ENCODE data around the gene RAB20.
"Not testable (repeated sequence)": the region's sequence is repeated elsewhere in the genome, so short reads cannot be mapped to it uniquely, and the experiment has no call there.

Gene RAB20

GRCh38 chr13:110575322-110576069 is 14.0 kb upstream of the RAB20 start:
- DNase-seq: no peak

- no peak for DNase-seq
These were observed 12.6 kb upstream of the RAB20 start for GRCh38 chr13:110574161-110574560.

GRCh38 chr13:110572778-110573118 is 11.2 kb upstream of the RAB20 start:
- no peak for DNase-seq

GRCh38 chr13:110571896-110572777 is 10.6 kb upstream of the RAB20 start:
- no peak for DNase-seq

GRCh38 chr13:110570886-110571285 is 9.4 kb upstream of the RAB20 start:
- no peak for DNase-seq

- DNase-seq: not testable (repeated sequence)
These were observed 8.4 kb upstream of the RAB20 start for GRCh38 chr13:110569962-110570361.

DNA sequence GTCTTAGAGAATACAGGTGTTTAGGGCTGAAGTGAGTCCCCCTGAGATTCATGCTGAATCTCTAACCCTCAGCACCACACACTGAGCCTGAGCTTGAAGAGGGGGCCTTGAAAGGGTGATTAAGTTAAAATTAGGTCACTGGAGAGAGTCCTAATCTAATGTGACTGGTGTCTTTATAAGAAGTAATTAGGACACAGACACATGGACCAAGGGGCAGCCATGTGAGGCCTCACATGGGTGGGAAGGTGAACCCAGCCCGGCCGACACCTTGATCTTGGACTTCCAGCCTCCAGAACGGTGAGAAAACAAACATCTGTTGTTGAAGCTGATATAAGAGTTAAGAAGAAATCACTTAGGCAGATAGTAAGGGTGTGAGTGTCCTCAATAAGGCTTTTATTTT is 7.1 kb upstream of the RAB20 start:
- DNase-seq: no peak

DNA sequence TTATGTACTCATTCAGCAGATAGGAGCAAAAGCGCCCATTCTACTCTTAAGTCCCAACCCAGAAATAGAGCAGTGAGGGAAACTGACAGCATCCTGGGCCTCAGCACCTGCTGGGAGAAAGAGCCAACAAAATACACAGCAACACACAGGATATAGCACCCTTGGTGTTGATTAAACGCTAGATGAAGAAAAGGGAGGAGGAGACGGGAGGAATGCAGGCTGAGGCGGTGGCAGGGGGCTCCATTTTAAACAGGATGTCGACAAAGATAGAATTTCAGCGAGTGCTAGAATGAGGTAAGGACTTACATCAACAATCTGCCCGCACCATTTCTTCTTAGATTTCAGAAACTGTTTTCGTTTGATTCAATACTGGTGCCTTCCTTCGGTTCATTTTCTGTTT is 4.6 kb upstream of the RAB20 start:
- DNase-seq: no peak

DNA sequence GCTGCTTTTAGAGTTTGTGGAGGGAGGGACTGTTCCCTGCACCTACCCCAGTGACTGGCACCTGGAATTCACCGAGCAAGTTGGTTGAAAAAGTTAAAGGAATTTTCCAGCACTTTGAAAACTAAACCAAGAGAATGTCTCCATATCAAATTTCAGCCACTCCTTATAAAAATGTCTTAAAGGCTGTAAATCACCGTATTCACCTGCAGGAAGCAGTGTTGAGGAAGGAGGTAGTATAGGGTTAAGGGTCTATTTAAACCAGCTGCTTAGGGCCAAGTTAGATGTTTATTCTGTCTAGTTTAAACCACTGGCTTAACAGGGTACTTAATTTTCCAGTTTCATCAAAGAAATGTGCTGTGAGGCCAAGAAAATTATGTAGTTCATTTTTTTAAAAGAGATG is 3.8 kb upstream of the RAB20 start:
- DNase-seq: no peak

- no peak for DNase-seq
These were observed 3.0 kb upstream of the RAB20 start for GRCh38 chr13:110564472-110564985.

DNA sequence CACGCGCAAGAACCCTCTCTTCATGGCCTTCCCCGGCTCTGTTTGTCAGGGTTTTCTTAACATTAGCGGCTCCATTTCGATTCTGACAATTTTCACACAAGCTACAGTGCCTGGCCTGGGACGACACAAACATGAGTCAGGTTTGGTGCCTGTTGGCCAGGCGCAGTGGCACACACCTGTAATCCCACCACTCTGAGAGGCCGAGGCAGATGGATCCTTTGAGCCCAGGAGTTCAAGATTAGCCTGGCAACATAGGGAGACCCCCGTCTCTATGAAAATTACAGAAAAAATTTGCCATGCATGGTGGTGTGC is 1.9 kb upstream of the RAB20 start:
- no peak for DNase-seq

GRCh38 chr13:110562696-110563462 is 1.4 kb upstream of the RAB20 start:
- no peak for DNase-seq

- DNase-seq: no peak
These were observed 595 bp upstream of the RAB20 start for GRCh38 chr13:110562036-110562597.

- no peak for DNase-seq
These were observed 750 bp downstream of the RAB20 start for GRCh38 chr13:110560601-110561343.

DNA sequence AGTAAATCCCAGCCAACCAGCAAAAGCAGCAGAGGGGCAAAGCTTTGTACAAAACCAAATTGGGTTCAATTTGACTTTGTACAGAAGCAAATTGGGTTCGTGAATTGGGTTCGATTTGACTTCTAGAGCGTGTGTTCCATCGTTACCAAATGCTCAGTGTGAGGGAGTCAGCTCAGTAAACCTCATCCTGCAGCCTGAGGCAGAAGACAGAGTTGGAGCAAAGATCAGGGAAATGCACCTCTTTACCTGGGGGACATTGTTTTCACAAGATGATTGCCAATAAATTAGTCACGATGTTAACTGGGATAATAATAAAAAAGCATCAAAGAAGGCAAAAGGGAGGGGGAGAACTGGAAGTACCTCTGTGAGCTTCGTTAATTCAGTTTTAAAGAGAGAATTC is 1.5 kb downstream of the RAB20 start:
- DNase-seq: no peak

- no peak for DNase-seq
These were observed 2.0 kb downstream of the RAB20 start for GRCh38 chr13:110559429-110559943.

DNA sequence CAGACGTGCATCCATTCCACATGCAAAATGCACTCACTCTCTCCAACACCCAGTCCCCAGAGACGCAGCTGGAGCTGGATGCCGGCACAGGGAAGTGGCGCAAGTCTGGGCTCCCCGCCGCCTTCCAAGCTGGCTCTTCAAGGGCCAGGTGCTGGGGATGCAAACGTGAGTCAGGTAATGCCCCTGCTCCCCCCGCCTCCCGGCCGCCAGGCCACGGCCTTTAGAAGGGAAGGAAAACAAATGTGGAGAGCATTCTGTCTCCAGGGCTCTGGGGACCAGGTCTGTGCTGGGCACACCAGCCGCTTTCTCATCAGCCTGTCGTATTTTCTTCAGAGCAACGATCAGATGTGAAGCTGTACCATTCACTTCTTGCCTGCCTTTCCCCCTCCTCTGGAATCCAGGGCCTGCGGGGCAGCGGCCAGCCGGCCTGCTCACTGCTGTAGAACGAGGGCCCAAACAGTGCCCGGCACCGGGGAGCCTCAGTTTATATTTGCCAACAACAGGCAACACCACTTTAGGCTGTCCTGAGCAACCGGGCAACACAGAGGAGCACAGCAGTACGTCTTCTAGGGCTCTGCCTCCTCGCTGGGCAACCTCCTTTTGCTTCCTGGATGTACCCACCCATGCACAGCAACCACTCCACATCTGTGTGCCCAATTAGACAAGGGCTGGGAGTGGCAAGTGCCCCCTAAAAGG is 3.8 kb downstream of the RAB20 start:
- no peak for DNase-seq

DNA sequence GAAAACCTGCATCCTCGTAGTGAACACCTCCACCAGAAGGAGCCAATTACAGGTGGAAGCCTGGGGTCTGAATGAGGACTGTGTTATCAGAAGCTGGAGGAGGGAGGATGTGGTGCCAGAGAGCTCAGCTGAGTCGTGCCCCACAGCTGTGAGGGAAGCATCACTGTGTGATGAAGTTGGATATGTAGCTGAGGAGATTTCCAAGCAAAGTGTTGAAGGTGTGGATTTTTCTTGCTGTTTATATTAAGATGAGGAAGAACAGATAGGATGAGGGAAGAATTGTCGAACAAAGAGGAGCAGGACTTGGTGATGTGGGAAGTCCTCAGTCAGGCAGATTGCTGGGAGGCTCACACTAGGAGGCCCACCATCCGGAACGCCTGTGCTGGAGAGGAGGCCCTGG is 4.4 kb downstream of the RAB20 start:
- no peak for DNase-seq

DNA sequence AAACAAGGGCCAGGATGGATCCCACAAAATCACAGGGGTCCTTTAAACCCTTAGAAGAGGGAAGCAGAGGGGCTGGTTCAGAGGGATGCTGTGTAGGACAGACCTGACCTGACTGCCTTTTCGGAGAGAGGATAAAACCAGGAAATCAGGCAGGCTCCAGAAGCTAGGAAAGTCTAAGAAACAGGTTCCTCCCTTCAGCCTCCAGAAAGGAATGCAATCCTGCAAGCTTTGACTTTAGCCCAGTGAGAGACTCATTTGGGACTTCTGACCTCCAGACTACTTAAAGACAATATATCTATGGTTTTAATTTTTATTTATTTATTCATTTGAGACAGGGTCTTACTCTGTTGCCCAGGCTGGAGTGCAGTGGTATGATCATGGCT is 5.3 kb downstream of the RAB20 start:
- DNase-seq: no peak

DNA sequence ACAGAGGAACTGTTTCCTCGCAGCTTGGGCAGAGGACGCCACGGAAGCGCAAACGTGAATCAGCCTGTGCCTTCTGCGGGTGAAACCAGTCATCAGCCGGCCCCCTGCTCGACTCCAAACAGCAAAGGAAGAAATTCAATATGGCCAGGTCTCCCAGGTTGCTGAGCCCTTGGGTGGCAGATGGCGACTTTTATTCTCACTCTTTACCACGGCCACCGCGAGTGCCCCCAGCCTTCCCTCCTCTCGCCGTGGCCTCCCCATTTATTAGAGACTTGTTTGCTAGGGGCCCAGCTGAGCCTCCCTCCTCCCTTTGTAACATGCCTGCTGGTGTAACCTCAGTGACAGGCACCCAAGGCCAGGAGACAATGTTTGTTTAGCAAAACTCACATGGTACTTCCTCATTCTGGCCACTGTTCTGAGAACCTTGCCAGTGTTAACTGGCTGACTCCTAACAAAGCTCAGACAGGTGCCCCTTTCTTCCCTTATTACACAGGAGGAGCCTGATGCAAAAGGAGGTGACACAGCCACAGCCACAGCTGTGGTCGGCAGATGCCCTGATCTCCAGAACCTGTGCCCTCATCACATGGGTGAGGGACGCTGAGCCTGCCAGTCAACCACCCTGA is 5.8 kb downstream of the RAB20 start:
- DNase-seq: no peak

DNA sequence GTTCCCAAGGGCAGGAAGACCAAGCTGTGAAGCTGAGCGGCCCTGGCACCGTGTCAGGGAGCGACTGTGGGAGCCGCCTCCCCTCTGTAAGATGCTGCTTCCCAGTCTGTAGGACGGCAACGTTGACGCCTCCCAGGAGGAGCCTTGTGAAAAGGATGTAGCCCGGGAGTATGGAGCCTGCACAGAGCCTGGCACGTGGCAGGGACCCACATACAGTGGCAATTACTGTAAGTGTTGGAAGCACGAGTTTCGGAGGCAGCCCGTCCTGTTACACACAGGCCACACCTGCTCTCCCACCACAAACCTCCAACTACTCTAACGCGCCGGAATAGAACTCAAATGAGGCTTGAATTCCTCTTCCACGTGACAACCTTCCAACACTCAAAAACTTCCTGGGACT is 6.6 kb downstream of the RAB20 start:
- no peak for DNase-seq

All from left hindlimb (tissue), 1 donor.